ENCODE results near the gene MEOX2. TPM values are rescaled to one million over a fixed set of nuclear protein-coding genes. Genes with fewer than 3 reads are reported as not detected.

MEOX2 gene
- total RNA-seq, 1 experiment from 2014 or later = not detected

GRCh38 chr7:15725051-15725450, 38.6 kb upstream of the MEOX2 start:
- Mint-ChIP-seq H3K36me3 (ENCODE audit: insufficient read depth in 1 of 3, low read depth in 3 of 3) (no peaks in the 10 kb centered on the region), H3K9me3 (no peaks in the 10 kb centered on the region), H3K4me3 (no peak overlapping the region), H3K27ac (peak overlapping the region in 1 of 3 experiments; percentile 22; a peak in 1 of 7 replicates), H3K4me1 (peaks cover 15 to 19% of the 10 kb centered on the region in 2 experiments), H3K27me3 (ENCODE audit: low read depth) (no peaks in the 10 kb centered on the region)
- no peak for TF ChIP-seq CTCF (conservative IDR thresholded peaks at IDR 0.05)
- Histone ChIP-seq H3K56ac (ENCODE audit: insufficient read length, low read depth, low read length) (no peak overlapping the region), H4K8ac (replicated peaks; ENCODE audit: insufficient read length, low read depth, low read length) (no peak overlapping the region), H2AK5ac (ENCODE audit: insufficient read length, low read length) (no peak overlapping the region), H2BK15ac (ENCODE audit: low read depth, low read length) (no peak overlapping the region), H3K4me2 (ENCODE audit: insufficient read depth, insufficient read length, low read length) (no peak overlapping the region), H2BK120ac (ENCODE audit: low read depth, low read length, poor library complexity, severe bottlenecking) (no peak overlapping the region), H3K9me3 (ENCODE audit: control insufficient read depth, low read depth, low read length) (no peaks in the 10 kb centered on the region), H4K91ac (ENCODE audit: insufficient read length, low read depth, low read length) (no peak overlapping the region), H3K23me2 (ENCODE audit: insufficient read length, low read depth, low read length, poor library complexity, severe bottlenecking) (no peaks in the 10 kb centered on the region), H3K27ac (ENCODE audit: insufficient read length, low read depth, low read length) (no peak overlapping the region), H3T11ph (ENCODE audit: low read length) (no peak overlapping the region), H2BK12ac (ENCODE audit: insufficient read length, low read depth, low read length) (no peak overlapping the region), H3K27me3 (ENCODE audit: insufficient read depth, low read length) (no peaks in the 10 kb centered on the region), H3K9ac (ENCODE audit: extremely low read depth, insufficient read length, low read length) (no peak overlapping the region), H4K5ac (ENCODE audit: insufficient read length, low read depth, low read length) (no peak overlapping the region), H3K79me2 (ENCODE audit: insufficient read depth, low read length) (no peaks in the 10 kb centered on the region), H2AFZ (ENCODE audit: low read length) (no peak overlapping the region), H3K79me1 (ENCODE audit: insufficient read depth, low read depth, low read length, poor library complexity, severe bottlenecking) (no peaks in the 10 kb centered on the region), H3K23ac (ENCODE audit: insufficient read length, low read depth, low read length) (no peak overlapping the region), H3K18ac (ENCODE audit: insufficient read length, low read depth, low read length) (no peak overlapping the region), H3K14ac (ENCODE audit: insufficient read depth, low read length) (no peak overlapping the region), H2BK5ac (ENCODE audit: insufficient read length, low read length) (no peak overlapping the region), H3K4me1 (ENCODE audit: insufficient read depth, low read length) (0 out of 2 replicates have a peak, but pooled peaks cover 5% of the 10 kb centered on the region), H3K4ac (ENCODE audit: low read depth, low read length) (no peak overlapping the region), H2BK20ac (ENCODE audit: low read depth, low read length, poor library complexity, severe bottlenecking) (no peak overlapping the region), H4K20me1 (ENCODE audit: control insufficient read depth, insufficient read depth, insufficient read length) (no peaks in the 10 kb centered on the region)
- no peak for DNase-seq
- WGBS (ENCODE audit: extremely low coverage, insufficient read length, low lambda C conversion rate) = no CpG with 5 or more reads among the region's 3 CpGs
